Activated CD8-positive, alpha-beta T cell treated with anti-CD3 and anti-CD28 coated beads, Interleukin-2, amount 10 ng/mL, durations not matched to agents 7 days and 5 days (primary cell): ENCODE results near the gene PHC2. TPM values are rescaled to one million over a fixed set of nuclear protein-coding genes. Genes with fewer than 3 reads are reported as not detected.
A peak's percentile ranks its signal among the peaks of the same experiment; 100 is the strongest.

Experiments used
- ATAC-seq: fragments of 150-1000 bp; cut with Tn5 transposase; one replicate; pipeline ENCODE4 v1.10.0; 2021; ENCODE audit warnings: moderate library complexity
- CTCF ChIA-PET: fragments of 350-600 bp; sonication (Branson Sonifier 250); formaldehyde crosslinking; loops from one replicate; lab custom pipeline; 2021; ENCODE audit warnings: antibody characterized with exemption; lab: Charles Lee
- POLR2A ChIA-PET: fragments of 350-600 bp; sonication (Branson Sonifier 250); formaldehyde crosslinking; loops from one replicate; lab custom pipeline; 2021; ENCODE audit warnings: antibody characterized with exemption; lab: Charles Lee
- DNase-seq: peaks from one replicate; pipeline ENCODE4 v3.0.0-alpha.2; 2020
- H3K27ac Mint-ChIP-seq: one replicate; pipeline ENCODE4 v1.8.0; 2021; ENCODE audit warnings: mild to moderate bottlenecking, mixed read lengths
- H3K27me3 Mint-ChIP-seq: one replicate; pipeline ENCODE4 v1.8.0; 2021; ENCODE audit warnings: low read depth, mixed read lengths
- H3K36me3 Mint-ChIP-seq: one replicate; pipeline ENCODE4 v1.8.0; 2021; ENCODE audit warnings: low read depth, mixed read lengths
- H3K4me1 Mint-ChIP-seq: one replicate; pipeline ENCODE4 v1.8.0; 2021; ENCODE audit warnings: low read depth, mixed read lengths
- H3K4me3 Mint-ChIP-seq: one replicate; pipeline ENCODE4 v1.8.0; 2021; ENCODE audit warnings: mild to moderate bottlenecking, mixed read lengths
- H3K9me3 Mint-ChIP-seq: one replicate; pipeline ENCODE4 v1.8.0; 2022; ENCODE audit warnings: mixed read lengths; ENCODE audit not compliant: insufficient read depth
- total RNA-seq, 2 experiments: library from RNA; stranded (reverse); gene quantifications; one replicate each; pipeline ENCODE4 v1.2.3, GENCODE V29; 2021

PHC2 gene
- total RNA-seq, 2 experiments from 2014 or later, result 40.3 to 42.2 TPM

DNA sequence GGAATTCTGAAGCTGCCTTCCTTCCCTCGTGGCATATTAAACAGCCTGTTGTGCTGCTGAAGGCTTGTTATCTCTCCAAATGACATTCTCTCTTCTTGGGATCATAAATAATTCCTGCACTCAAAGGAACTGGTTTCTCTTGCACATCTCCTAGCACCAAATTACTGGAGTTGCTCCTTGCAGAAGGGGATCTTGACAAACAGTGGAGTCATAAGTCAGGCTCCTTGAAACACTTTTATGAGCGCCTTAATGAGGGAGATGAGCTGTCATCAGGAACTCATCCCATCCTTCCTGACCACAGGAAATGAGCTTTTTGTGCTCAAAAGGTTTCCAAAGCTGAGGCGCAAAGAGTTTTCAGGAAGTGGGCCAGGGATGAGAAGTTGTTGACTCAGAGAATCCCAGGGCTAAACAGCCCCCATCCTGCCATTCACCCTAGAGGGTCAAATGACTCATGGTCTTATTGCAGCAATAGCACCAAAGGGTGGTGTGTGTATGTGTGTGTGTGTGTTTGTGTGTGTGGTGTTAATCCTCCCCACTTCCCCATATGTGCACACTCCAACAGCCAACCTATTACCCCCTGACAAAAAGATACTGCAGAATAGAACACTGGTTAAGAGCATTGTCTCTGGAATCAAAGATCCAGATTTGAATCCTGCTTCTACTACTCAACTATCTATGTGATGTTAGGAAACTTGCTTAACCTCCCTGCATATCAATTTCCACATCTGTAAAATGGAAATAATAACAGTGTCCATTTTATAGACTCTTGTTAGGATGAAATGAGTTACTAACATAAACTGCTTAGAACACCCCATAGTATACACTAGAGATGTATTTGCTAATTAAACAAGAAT lies 2.8 kb upstream of the PHC2 start:
- H3K4me3 Mint-ChIP-seq, result no peak overlapping the region
- ChIA-PET CTCF (interaction anchor here (1.2 kb wide), 1 partner anchor 138 kb away, joined by 3 read pairs; no protein-coding TSS in a partner anchor), POLR2A (interaction anchor here (1.2 kb wide), 1 partner anchor 8 kb away, joined by 4 read pairs; no protein-coding TSS in a partner anchor)
- no peaks in the 10 kb centered on the region for H3K36me3 Mint-ChIP-seq
- DNase-seq (no peak), ATAC-seq (no peak)
- H3K4me1 Mint-ChIP-seq, result peaks cover 5% of the 10 kb centered on the region
- no peak overlapping the region for H3K27ac Mint-ChIP-seq
- no peaks in the 10 kb centered on the region for H3K9me3 Mint-ChIP-seq
- H3K27me3 Mint-ChIP-seq, result peaks cover 32% of the 10 kb centered on the region

DNA sequence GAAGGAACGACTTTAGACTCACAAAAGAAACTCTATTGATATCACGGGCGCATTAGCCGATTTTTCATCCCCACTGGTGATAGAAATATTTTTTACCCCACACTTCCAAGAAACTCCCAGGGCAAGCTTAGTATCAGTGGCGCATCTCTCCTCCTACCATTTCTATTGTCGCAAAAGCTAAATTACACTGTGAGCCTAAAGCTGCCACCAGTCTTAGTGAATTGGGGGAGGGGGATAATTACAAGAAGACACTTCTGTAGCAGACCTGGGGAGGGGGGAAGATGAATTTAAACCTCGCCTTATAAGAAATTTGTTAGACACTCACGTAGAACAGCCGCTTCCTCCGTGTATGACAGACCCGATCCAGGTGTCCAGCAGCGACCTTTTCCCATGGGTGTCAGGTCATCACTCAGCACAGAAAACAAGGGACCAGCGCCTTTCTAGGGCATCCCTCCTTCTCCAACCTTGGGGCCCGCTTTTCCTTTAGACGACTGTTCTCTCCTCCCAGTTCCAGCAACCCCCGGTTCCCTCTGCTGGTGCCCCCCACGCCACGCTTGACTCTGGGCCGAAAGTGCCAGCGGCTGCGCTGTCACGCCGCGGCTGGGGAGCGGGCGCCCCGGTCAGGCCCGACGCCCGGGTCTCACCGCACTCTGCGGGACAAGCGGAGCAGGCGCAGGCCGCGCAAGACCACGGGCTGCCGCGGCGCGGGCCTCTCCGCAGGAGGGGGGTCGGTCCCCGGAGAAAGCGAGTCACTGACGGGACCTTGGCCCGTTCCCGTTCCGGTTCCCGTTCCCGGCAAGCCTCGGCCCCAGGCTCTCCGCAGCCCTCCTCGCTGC lies 821 bp downstream of the PHC2 start:
- no peak overlapping the region for H3K27ac Mint-ChIP-seq
- ATAC-seq (peak; percentile 32), DNase-seq (peak; percentile 39)
- CTCF ChIA-PET, result interaction anchor here (0.7 to 1.1 kb wide), 2 partner anchors 12 to 45 kb away, joined by 3 read pairs; no protein-coding TSS in a partner anchor
- H3K4me3 Mint-ChIP-seq, result no peak overlapping the region
- H3K27me3 Mint-ChIP-seq, result peaks cover 22% of the 10 kb centered on the region
- H3K36me3 Mint-ChIP-seq, result no peaks in the 10 kb centered on the region
- H3K4me1 Mint-ChIP-seq, result peaks cover 5% of the 10 kb centered on the region
- no peaks in the 10 kb centered on the region for H3K9me3 Mint-ChIP-seq
- POLR2A ChIA-PET, result no interaction called here

DNA sequence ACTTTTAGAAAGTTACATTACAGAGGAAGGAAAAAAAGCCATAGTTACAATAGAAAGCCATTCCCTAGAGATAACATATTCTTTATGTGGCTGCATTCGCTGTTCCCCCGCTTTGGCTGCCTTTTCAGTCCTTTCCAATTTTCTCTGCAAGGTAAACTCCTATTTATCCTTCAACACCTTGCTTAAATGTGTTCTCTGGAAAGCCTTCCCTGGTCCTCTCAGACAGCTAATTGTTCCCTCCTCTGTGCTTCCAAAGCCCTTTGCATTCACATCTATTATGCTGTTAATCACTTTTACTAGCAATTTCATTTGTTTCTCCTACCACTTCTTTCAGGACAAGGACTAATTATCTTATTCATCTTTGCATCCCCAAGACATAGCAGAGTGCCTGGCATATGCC lies 1.6 kb downstream of the PHC2 start:
- Mint-ChIP-seq H3K27me3 (peaks cover 19% of the 10 kb centered on the region), H3K4me3 (no peak overlapping the region), H3K9me3 (no peaks in the 10 kb centered on the region), H3K4me1 (peaks cover 5% of the 10 kb centered on the region), H3K36me3 (no peaks in the 10 kb centered on the region), H3K27ac (no peak overlapping the region)
- DNase-seq (no peak), ATAC-seq (no peak)
- POLR2A ChIA-PET, result no interaction called here
- CTCF ChIA-PET, result interaction anchor here (0.7 kb wide), 1 partner anchor 46 kb away, joined by 3 read pairs; no protein-coding TSS in a partner anchor

DNA sequence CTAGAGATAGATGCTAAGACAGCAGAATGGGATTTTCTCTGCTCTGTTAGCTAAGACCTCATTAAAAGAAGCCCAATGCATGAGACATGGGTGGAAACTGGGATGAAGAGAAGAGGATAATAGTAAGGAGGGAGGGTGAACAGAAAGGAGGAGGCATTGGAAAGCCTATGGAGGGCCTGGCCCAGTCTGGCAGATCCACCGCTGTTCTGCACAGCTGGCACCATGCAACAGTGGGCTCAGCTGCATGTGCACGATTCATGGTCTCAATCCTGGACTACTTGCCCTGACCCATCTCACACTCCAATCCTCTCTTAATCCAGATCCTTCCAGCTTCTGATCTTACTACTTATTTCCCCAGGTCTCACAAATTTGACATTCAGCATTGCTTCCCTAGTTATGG lies 2.2 kb downstream of the PHC2 start:
- Mint-ChIP-seq H3K36me3 (no peaks in the 10 kb centered on the region), H3K4me1 (peaks cover 5% of the 10 kb centered on the region), H3K27me3 (peaks cover 19% of the 10 kb centered on the region), H3K9me3 (no peaks in the 10 kb centered on the region), H3K4me3 (no peak overlapping the region), H3K27ac (no peak overlapping the region)
- ChIA-PET CTCF (no interaction called here), POLR2A (no interaction called here)
- ATAC-seq (no peak), DNase-seq (no peak)

DNA sequence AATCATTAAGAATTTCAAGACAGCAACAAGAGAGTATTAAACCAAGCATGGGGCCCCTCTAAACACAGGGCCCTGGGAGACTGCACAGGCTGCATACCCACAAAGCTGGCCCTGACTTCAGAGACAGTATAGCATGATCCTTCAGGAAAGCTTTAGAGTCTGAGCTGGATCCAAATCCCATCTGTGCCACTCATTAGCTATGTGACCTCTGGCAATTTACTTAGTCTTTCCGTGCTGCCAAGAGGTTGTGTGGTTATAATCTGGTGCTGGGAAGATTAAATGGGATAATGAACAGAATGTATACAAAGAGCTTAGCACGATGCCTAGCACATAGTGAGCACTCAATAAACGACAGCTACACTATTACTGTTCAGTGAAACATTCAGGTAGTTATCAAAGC lies 4.0 kb downstream of the PHC2 start:
- ChIA-PET CTCF (interaction anchor here (1.6 kb wide), 1 partner anchor 21 kb away, joined by 3 read pairs; no protein-coding TSS in a partner anchor), POLR2A (no interaction called here)
- Mint-ChIP-seq H3K4me3 (no peak overlapping the region), H3K9me3 (no peaks in the 10 kb centered on the region), H3K27ac (no peak overlapping the region), H3K4me1 (peaks cover 5% of the 10 kb centered on the region), H3K27me3 (peaks cover 10% of the 10 kb centered on the region), H3K36me3 (no peaks in the 10 kb centered on the region)
- DNase-seq (no peak), ATAC-seq (no peak)

DNA sequence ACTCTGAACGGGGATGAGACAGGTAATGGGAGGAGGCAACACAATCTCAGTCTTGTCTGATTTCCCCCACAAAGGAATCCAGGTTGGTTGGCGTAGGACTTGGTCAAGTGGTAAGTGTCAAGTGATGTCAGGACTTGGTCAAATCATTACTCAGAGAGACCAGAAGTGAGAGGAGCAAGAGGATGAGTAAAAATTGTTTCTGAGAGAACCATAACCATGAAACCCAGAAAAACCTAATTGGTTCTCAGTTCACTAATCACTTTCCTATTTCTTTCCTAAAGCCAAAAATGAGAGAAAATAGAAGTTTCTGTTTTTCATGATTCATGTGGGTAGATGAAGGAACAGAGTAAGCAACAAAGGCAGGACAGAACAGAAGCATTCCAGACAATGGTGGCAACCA lies 5.0 kb downstream of the PHC2 start:
- no peak for DNase-seq
- no peak for ATAC-seq
- Mint-ChIP-seq H3K9me3 (no peaks in the 10 kb centered on the region), H3K27ac (no peak overlapping the region), H3K4me1 (peaks cover 6% of the 10 kb centered on the region), H3K27me3 (peaks cover 7% of the 10 kb centered on the region), H3K36me3 (no peaks in the 10 kb centered on the region), H3K4me3 (no peak overlapping the region)
- CTCF ChIA-PET, result interaction anchor here (1.6 kb wide), 1 partner anchor 22 kb away, joined by 3 read pairs; no protein-coding TSS in a partner anchor
- POLR2A ChIA-PET, result no interaction called here

DNA sequence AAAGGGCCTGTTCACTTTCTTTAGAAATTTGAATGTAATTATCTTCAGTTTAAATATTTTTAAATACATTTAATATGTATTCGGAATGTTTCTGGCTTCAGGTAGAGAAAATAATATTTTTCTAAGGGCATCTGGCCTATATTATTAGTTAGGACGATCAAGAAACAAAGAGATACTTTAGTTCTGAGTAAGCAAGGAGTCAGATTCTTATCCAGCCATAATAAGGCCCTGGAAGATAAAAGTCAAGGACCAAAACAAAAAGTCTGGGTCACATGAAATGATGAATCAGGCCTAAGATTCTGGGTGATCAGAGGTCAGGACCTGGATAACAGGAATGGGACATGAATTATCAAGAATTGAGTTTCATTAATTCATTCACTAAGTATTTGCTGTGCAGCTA lies 6.3 kb downstream of the PHC2 start:
- no peaks in the 10 kb centered on the region for H3K9me3 Mint-ChIP-seq
- no peak overlapping the region for H3K4me3 Mint-ChIP-seq
- CTCF ChIA-PET, result no interaction called here
- POLR2A ChIA-PET, result no interaction called here
- no peak overlapping the region for H3K27ac Mint-ChIP-seq
- peaks cover 4% of the 10 kb centered on the region for H3K4me1 Mint-ChIP-seq
- DNase-seq (no peak), ATAC-seq (no peak)
- peaks cover 9% of the 10 kb centered on the region for H3K27me3 Mint-ChIP-seq
- no peaks in the 10 kb centered on the region for H3K36me3 Mint-ChIP-seq

DNA sequence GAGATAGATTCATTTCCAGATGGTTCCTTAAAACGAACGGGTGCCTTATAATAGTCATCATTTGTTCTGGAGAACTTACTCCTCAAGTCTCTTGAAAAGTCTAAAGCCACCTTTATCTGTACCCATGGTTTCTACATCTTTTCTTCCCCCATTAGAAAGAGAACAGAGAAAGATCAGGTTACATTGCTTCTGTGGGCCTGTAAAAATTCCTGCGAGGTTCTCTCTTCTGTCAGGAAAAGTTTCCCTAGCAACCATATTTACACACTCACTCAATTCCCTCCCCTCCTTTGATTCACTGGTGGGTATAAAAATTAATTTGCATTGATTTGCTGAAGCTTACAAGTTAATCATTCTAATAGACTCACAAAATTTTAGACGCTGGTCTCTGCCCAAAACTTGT lies 6.7 kb downstream of the PHC2 start:
- H3K27ac Mint-ChIP-seq, result no peak overlapping the region
- CTCF ChIA-PET, result no interaction called here
- no peak for ATAC-seq
- POLR2A ChIA-PET, result no interaction called here
- H3K4me3 Mint-ChIP-seq, result no peak overlapping the region
- H3K27me3 Mint-ChIP-seq, result peaks cover 11% of the 10 kb centered on the region
- no peaks in the 10 kb centered on the region for H3K9me3 Mint-ChIP-seq
- H3K4me1 Mint-ChIP-seq, result peaks cover 4% of the 10 kb centered on the region
- no peak for DNase-seq
- H3K36me3 Mint-ChIP-seq, result no peaks in the 10 kb centered on the region

DNA sequence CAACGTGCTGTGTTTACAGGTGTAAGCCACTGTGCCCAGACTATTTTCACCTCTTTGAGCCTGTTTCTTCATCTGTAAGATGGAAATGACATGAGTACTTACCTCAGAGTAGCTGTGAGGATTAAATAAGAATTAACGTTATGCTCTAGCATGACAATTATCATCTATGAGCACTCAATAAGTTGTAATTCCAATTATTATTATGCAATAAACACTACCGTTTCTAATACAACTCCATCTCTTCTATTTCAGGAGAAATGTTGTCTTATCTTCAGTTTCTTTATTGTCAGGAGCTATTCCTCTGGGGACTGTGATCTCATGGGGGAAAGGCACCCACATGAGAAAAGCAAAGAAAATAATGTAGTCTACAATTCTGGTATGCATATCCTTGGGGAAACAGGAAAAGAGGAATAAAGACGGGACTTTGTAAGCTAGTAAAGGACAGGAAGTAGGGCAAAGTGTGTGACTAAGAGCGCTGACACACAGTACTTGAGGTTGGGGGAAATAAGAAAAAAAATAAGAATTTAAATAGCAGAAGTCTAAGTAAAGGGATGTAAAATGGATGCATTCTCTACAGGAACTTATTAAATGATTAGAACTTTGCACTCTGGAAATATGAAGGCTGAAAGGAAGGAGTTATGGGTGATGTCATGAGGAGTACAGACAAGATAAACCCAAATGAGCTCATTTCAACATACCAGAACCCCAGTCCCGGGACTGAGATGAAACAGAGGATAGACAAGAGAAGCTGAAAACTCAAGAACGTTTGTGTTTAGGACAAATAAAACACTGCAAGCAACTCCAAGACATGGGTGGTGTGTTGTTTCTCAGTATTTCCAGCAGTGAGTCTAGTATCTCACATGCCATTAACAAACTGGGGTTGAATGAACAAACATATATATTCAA lies 9.8 kb downstream of the PHC2 start:
- DNase-seq (no peak), ATAC-seq (no peak)
- Mint-ChIP-seq H3K36me3 (no peaks in the 10 kb centered on the region), H3K27me3 (peaks cover 18% of the 10 kb centered on the region), H3K9me3 (no peaks in the 10 kb centered on the region), H3K4me1 (peaks cover 4% of the 10 kb centered on the region), H3K4me3 (no peak overlapping the region), H3K27ac (no peak overlapping the region)
- POLR2A ChIA-PET, result no interaction called here
- CTCF ChIA-PET, result interaction anchor here (1.6 kb wide), 1 partner anchor 50 kb away, joined by 5 read pairs; no protein-coding TSS in a partner anchor

DNA sequence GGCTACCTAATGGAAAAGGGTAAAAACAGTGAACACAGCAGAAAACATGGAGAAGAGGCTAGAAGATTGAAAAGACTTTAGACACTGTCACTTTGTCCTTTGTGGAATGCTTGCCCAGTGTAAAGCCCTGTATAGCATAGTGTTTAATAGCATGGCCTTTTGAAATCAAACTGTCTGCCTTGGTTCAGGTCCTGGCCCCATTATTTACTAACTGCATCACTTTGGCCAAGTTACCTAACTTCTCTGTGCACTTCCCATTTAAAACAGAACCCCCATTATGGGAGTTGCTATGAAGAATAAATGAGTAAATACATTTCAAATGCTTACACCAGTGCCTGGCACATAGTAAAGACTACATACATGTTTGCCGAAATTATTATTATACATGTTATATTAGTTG lies 12.1 kb downstream of the PHC2 start:
- ATAC-seq (no peak), DNase-seq (no peak)
- Mint-ChIP-seq H3K27ac (no peak overlapping the region), H3K36me3 (peaks cover 5% of the 10 kb centered on the region), H3K9me3 (peaks cover 17% of the 10 kb centered on the region), H3K27me3 (peaks cover 21% of the 10 kb centered on the region), H3K4me1 (peaks cover 4% of the 10 kb centered on the region), H3K4me3 (no peak overlapping the region)
- ChIA-PET CTCF (no interaction called here), POLR2A (no interaction called here)

DNA sequence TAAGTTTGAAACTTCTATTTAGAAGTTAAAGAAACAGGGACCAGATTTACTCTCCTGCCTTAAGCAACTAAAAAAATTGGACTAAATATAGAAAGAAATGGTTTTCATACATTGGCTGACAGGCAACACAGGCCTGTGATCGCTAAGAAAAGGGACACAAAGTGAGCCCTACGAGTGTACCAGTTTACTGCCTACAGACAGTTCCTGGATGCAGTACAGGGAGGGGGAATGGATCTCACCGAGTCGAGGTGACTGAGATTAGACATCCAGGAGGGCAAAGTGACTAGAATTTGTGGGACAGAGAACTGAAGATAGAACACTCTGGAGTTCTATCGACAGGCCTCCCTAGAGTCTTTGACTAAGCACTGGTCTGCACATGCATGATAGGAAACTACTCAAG lies 16.0 kb downstream of the PHC2 start:
- ChIA-PET CTCF (no interaction called here), POLR2A (no interaction called here)
- Mint-ChIP-seq H3K9me3 (peaks cover 17% of the 10 kb centered on the region), H3K4me3 (no peak overlapping the region), H3K27me3 (peaks cover 29% of the 10 kb centered on the region), H3K27ac (no peak overlapping the region), H3K36me3 (peaks cover 5% of the 10 kb centered on the region), H3K4me1 (no peaks in the 10 kb centered on the region)
- DNase-seq (no peak), ATAC-seq (no peak)
